Activated naive CD8-positive, alpha-beta T cell treated with anti-CD3 and anti-CD28 coated beads, Interleukin-2, amount 10 ng/mL, durations not matched to agents 7 days and 5 days (primary cell): ENCODE data around the gene MYO9A. TPM values are rescaled to one million over a fixed set of nuclear protein-coding genes. Genes with fewer than 3 reads are reported as not detected.

Experiments
- ATAC-seq: fragments of 150-1000 bp; cut with Tn5 transposase; one replicate; pipeline ENCODE4 v1.10.0; 2021; ENCODE audit warnings: low read depth, moderate library complexity
- POLR2A ChIA-PET: fragments of 350-600 bp; sonication (Branson Sonifier 250); formaldehyde crosslinking; loops from one replicate; lab custom pipeline; 2021; ENCODE audit warnings: antibody characterized with exemption; lab: Charles Lee
- DNase-seq: peaks from one replicate; pipeline ENCODE4 v3.0.0; 2021
- H3K27ac Mint-ChIP-seq: one replicate; pipeline ENCODE4 v1.8.0; 2022; ENCODE audit warnings: mild to moderate bottlenecking, mixed read lengths
- H3K27me3 Mint-ChIP-seq: one replicate; pipeline ENCODE4 v1.8.0; 2022; ENCODE audit warnings: mild to moderate bottlenecking, moderate library complexity, mixed read lengths
- H3K36me3 Mint-ChIP-seq: one replicate; pipeline ENCODE4 v1.8.0; 2021; ENCODE audit warnings: mild to moderate bottlenecking, mixed read lengths
- H3K4me1 Mint-ChIP-seq: one replicate; pipeline ENCODE4 v1.8.0; 2021; ENCODE audit warnings: mixed read lengths
- H3K4me3 Mint-ChIP-seq: one replicate; pipeline ENCODE4 v1.8.0; 2022; ENCODE audit warnings: mild to moderate bottlenecking, moderate library complexity, mixed read lengths
- H3K9me3 Mint-ChIP-seq: one replicate; pipeline ENCODE4 v1.8.0; 2021; ENCODE audit warnings: mixed read lengths
- total RNA-seq, 2 experiments: library from RNA; stranded (reverse); gene quantifications; one replicate each; pipeline ENCODE4 v1.2.3, GENCODE V29; 2021

MYO9A gene
- total RNA-seq, 2 experiments from 2014 or later, result 24.1 to 31.2 TPM

DNA sequence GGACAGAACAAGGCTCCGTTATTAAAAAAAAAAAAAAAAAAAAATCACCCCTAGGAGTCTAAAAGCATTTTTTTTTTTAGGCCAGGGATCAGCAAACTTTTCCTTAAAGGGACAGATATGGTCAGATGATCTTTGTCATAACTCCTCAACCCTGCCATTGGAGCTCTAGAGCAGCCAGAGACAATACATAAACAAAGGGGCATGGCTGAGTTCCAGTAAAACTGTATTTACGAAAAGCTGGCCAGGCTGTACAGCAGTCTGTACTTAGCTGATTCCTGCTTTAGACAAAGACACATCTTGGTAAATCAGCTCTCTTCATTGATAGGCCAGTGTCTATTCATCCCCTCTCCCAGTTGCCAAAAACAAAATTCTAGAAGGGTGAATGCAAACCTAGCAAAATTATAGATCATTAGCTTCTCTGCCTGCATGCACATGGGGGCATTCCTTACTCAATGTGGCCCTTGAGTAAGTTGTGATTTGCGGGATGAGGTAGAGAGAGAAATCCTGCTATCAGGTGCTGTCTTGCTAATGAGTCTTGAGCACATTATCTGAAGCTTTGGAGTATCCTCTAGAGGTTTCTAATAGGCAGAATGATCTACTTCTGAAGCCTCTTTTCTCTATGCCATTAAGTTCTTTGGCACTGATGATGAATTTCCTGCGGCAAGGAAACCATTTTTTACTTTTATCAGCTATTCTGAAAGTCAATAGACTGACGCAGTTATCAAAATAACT is 35.5 kb upstream of the MYO9A start:
- Mint-ChIP-seq H3K27ac (no peak overlapping the region), H3K4me3 (no peak overlapping the region), H3K9me3 (no peaks in the 10 kb centered on the region), H3K36me3 (no peaks in the 10 kb centered on the region), H3K27me3 (no peaks in the 10 kb centered on the region), H3K4me1 (peaks cover 4% of the 10 kb centered on the region)
- no peak for ATAC-seq
- POLR2A ChIA-PET, result interaction anchor here (0.7 kb wide), 1 partner anchor 10 kb away, joined by 3 read pairs; no protein-coding TSS in a partner anchor
- DNase-seq, result no peak

DNA sequence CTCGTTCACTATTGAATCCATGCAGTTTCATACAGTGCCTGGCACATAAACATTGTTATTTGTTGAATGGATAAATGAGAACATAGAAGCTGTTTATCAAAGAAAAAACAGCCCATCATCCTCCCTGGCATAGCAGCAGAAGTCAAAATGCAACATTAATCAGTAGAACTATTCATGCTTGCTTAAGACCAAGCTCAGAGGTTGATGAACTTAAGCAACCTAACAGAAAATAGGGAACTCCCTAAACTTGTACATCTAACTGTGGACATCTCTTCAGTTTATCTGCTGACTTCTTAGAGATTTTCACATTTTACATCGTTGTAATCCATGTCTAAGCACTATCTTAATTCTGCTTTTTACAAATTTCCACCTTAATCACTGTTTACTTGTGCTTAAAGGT is 29.5 kb upstream of the MYO9A start:
- no peaks in the 10 kb centered on the region for H3K36me3 Mint-ChIP-seq
- POLR2A ChIA-PET, result no interaction called here
- ATAC-seq, result no peak
- H3K9me3 Mint-ChIP-seq, result no peaks in the 10 kb centered on the region
- H3K27ac Mint-ChIP-seq, result no peak overlapping the region
- peaks cover 6% of the 10 kb centered on the region for H3K27me3 Mint-ChIP-seq
- DNase-seq, result no peak
- H3K4me1 Mint-ChIP-seq, result no peaks in the 10 kb centered on the region
- H3K4me3 Mint-ChIP-seq, result no peak overlapping the region

DNA sequence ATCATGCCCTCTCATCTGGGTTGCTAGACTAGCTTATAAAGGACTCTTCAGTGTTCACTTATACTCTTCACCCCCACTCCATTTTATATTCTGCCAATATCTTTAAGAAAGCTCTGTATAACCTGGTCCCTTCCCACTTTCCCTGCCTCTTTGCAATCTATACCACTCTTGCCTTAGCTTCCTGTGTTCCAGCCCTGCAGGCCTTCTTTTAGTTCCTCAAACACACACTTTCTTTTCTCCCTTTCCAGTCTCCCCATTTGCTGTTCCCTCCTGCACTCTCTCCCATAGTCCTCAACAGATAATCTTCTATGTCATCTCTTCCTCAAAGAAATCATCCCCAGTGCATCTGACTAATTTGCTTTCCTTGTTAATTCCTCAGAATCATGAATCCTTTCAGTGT is 29.0 kb upstream of the MYO9A start:
- POLR2A ChIA-PET, result no interaction called here
- Mint-ChIP-seq H3K4me1 (no peaks in the 10 kb centered on the region), H3K4me3 (no peak overlapping the region), H3K36me3 (no peaks in the 10 kb centered on the region), H3K27me3 (peaks cover 6% of the 10 kb centered on the region), H3K27ac (no peak overlapping the region), H3K9me3 (no peaks in the 10 kb centered on the region)
- DNase-seq (no peak), ATAC-seq (no peak)

DNA sequence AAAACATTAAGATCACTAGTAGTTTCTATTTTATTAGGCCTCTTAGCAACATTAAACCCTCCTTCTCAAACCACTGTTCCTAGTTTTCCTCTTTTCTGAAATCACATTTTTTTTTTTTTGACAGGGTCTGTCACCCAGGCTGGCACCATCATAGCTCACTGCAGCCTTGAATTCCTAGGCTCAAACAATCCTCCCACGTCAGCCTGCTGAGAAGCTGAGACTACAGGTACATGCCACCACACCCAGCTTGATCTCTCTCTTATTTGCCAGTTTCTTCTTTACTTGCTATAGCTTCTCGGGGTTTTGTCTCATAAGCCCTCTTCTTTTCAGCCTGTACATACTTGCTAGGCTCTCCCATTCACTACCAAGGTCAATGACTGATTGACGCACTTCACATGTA is 28.3 kb upstream of the MYO9A start:
- H3K9me3 Mint-ChIP-seq, result no peaks in the 10 kb centered on the region
- H3K36me3 Mint-ChIP-seq, result no peaks in the 10 kb centered on the region
- DNase-seq (no peak), ATAC-seq (no peak)
- H3K4me3 Mint-ChIP-seq, result no peak overlapping the region
- POLR2A ChIA-PET, result interaction anchor here (0.7 kb wide), 1 partner anchor 473 kb away, joined by 3 read pairs; no protein-coding TSS in a partner anchor
- no peak overlapping the region for H3K27ac Mint-ChIP-seq
- peaks cover 6% of the 10 kb centered on the region for H3K27me3 Mint-ChIP-seq
- peaks cover 5% of the 10 kb centered on the region for H3K4me1 Mint-ChIP-seq

DNA sequence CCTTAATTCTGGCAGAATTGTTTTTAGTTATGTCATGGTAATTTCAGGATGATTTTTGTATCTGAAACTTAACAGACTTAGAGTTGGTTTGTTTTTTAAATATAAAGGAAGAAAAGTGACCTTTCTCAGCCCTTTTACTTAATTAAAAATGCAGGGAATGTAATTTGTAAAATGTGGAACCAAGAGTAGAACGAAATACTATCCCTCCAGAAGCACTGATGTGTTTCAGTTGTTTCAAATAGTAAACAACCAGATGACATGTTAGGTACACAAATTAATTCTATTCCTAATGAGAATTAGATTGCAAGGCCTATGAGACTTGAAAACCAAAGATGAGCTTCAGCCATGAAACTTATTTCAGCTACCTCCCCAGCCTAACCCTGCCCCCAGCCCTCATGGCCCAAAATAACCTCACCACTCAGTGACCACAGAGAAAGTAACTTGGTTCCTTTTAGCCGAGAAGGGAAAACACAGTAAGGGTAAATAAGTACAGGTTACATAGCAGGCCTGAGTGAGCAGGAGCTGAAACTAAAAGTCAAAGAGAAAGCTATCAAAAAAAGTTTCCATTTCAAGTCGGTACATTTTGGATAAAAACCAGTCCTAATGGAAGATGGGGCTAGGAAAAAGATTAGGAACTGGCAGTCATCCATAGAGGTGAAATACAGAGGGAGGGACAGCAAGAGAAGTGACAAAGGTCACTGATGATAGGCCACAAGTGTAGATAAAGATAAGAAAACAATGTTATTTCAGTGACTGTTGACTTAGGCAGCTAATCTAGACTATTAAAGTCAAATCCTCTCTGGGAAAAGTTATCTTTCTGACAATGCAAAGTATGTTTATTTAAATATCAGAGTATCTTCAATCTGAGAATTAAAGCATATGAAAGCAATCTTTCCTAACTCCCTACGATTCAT is 23.5 kb upstream of the MYO9A start:
- H3K4me3 Mint-ChIP-seq, result peak overlapping the region; percentile 46
- peaks cover 2% of the 10 kb centered on the region for H3K27me3 Mint-ChIP-seq
- peaks cover 7% of the 10 kb centered on the region for H3K4me1 Mint-ChIP-seq
- no peaks in the 10 kb centered on the region for H3K9me3 Mint-ChIP-seq
- peak; percentile 63 for ATAC-seq
- peak overlapping the region; percentile 80 for H3K27ac Mint-ChIP-seq
- DNase-seq, result no peak
- H3K36me3 Mint-ChIP-seq, result no peaks in the 10 kb centered on the region
- POLR2A ChIA-PET, result interaction anchor here (1.1 kb wide), 1 partner anchor 25 kb away, joined by 3 read pairs; no protein-coding TSS in a partner anchor

DNA sequence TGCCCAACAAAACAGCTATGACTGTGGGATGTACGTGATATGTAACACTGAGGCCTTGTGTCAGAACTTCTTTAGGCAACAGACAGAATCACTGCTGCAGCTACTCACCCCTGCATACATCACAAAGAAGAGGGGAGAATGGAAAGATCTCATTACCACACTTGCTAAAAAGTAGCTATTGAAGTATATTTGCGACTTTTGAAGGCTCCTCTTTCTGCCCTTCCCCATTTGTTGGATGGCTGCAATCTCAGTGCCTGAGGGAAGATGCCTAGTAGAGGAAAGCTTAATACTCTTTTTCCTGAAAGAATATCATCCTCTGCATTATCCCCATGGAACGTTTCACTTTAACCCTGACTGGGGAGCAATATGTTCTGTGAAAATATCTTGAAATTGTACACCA is 22.1 kb upstream of the MYO9A start:
- no peaks in the 10 kb centered on the region for H3K36me3 Mint-ChIP-seq
- H3K27me3 Mint-ChIP-seq, result peaks cover 2% of the 10 kb centered on the region
- no peak for ATAC-seq
- POLR2A ChIA-PET, result no interaction called here
- no peak overlapping the region for H3K27ac Mint-ChIP-seq
- H3K4me1 Mint-ChIP-seq, result peaks cover 7% of the 10 kb centered on the region
- H3K9me3 Mint-ChIP-seq, result no peaks in the 10 kb centered on the region
- no peak for DNase-seq
- no peak overlapping the region for H3K4me3 Mint-ChIP-seq

DNA sequence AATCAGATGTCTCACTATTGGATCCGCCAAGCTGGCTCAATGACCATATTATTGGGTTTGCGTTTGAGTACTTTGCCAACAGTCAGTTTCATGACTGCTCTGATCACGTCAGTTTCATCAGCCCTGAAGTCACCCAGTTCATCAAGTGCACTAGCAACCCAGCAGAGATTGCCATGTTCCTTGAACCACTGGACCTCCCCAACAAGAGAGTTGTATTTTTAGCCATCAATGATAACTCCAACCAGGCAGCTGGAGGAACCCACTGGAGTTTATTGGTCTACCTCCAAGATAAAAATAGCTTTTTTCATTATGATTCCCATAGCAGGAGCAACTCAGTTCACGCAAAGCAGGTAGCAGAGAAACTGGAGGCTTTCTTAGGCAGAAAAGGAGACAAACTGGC is 21.7 kb upstream of the MYO9A start:
- no peak for DNase-seq
- ATAC-seq, result no peak
- POLR2A ChIA-PET, result no interaction called here
- no peak overlapping the region for H3K27ac Mint-ChIP-seq
- H3K4me3 Mint-ChIP-seq, result no peak overlapping the region
- H3K36me3 Mint-ChIP-seq, result no peaks in the 10 kb centered on the region
- no peaks in the 10 kb centered on the region for H3K9me3 Mint-ChIP-seq
- H3K27me3 Mint-ChIP-seq, result peaks cover 2% of the 10 kb centered on the region
- H3K4me1 Mint-ChIP-seq, result peaks cover 7% of the 10 kb centered on the region

DNA sequence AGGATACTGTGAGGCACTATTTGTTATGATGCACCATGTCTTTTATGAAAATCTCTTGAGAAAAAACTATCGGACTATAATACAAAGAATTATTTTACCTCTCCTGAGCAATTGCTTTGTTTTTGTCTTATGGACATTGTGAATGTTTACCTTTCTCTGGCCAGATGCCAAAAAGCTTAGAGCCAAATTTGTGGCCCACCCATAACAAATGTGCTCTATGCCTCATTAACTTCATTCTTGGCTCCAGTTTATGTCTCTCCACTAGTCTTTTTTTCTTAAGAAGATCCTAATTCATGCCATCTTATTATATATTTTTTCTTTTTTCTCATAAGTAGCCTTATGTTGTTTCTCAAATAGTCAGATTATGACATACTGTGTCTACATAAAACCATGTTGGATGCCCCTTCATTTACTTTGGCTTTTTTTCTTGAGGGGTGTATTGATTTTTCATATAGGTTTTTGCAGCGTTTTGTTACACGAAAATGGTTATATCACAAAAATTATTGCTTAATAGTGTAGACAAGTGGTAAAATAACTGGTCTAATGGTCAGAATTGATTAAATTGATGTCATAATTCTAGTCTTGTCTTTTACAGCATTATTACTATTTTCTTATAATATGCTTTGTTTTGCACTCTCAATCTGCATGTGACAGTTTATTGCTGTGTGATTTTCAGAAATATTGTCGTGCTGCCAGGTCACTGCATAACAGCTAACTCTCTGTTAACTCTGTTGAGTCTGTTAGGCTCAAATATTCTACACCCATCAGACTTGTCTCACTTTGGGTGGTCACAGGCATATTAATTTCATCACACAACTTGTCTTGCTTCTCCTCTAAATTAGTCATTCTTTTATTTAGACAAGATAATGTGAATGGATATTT is 18.5 kb upstream of the MYO9A start:
- H3K9me3 Mint-ChIP-seq, result no peaks in the 10 kb centered on the region
- H3K27me3 Mint-ChIP-seq, result no peaks in the 10 kb centered on the region
- no peak overlapping the region for H3K27ac Mint-ChIP-seq
- DNase-seq (no peak), ATAC-seq (no peak)
- POLR2A ChIA-PET, result no interaction called here
- no peak overlapping the region for H3K4me3 Mint-ChIP-seq
- H3K4me1 Mint-ChIP-seq, result peaks cover 4% of the 10 kb centered on the region
- H3K36me3 Mint-ChIP-seq, result no peaks in the 10 kb centered on the region

DNA sequence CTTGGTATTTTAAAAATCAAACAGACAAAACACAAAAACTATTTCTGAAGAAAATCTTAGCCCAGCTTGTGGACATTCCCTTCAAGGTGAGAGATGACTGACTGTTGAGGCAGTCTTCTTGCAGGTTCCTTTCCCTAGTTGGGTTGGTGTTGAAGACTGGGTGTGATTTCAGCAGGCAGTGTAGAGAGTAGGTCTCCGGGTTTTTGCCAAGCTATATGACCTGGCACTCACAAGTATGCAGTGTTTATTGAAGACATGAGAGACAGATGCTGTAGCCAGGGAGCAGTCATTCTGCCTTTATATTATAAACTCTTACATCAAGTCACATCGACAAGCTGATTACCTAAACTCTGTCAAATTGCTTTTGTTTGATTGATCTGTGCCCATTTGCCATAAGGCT is 17.8 kb upstream of the MYO9A start:
- no peak for ATAC-seq
- H3K27me3 Mint-ChIP-seq, result no peaks in the 10 kb centered on the region
- no peak overlapping the region for H3K4me3 Mint-ChIP-seq
- H3K9me3 Mint-ChIP-seq, result no peaks in the 10 kb centered on the region
- no peaks in the 10 kb centered on the region for H3K4me1 Mint-ChIP-seq
- no peaks in the 10 kb centered on the region for H3K36me3 Mint-ChIP-seq
- no peak overlapping the region for H3K27ac Mint-ChIP-seq
- POLR2A ChIA-PET, result no interaction called here
- DNase-seq, result no peak

DNA sequence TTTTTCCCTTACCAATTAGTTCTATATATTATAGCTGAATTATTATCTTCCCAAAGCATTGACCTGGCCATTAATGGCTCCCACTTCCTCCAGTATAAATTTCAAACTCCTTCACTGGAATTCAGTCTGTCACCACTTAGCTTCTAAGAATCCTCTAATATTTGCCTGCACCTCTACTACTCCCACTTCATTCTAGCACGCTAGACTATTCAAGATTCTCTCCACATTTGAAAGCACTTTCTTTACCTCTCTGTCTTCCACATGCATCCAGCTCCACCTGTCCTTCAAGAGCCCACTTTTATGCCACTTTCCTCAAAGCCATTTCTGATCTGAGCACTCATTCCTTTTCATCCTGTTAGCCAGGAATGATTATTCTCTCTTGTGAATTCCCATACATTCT is 15.3 kb upstream of the MYO9A start:
- Mint-ChIP-seq H3K27ac (no peak overlapping the region), H3K27me3 (peaks cover 2% of the 10 kb centered on the region), H3K4me3 (no peak overlapping the region), H3K4me1 (no peaks in the 10 kb centered on the region), H3K9me3 (no peaks in the 10 kb centered on the region), H3K36me3 (no peaks in the 10 kb centered on the region)
- POLR2A ChIA-PET, result no interaction called here
- ATAC-seq, result no peak
- DNase-seq, result no peak

DNA sequence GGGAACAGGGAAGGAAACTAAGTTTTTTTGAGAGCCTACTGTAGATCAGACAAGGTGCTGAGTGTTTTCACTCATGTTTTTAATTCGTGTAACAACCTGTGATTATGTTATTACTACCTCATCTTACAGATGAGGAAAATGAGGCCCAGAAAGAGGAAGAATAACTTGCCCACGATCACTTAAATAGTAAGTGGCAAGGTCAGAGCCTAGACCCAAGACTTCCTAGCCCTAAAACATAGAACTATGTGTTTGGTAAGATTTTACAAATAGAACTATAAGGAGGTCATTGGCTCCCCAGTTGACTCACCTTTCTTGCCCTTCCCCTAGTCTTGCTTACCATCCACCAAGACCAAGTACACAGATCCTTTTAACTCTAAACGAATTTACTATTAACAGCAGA is 14.0 kb upstream of the MYO9A start:
- no peak for ATAC-seq
- Mint-ChIP-seq H3K27ac (no peak overlapping the region), H3K9me3 (no peaks in the 10 kb centered on the region), H3K4me1 (no peaks in the 10 kb centered on the region), H3K36me3 (no peaks in the 10 kb centered on the region), H3K4me3 (no peak overlapping the region), H3K27me3 (peaks cover 2% of the 10 kb centered on the region)
- POLR2A ChIA-PET, result no interaction called here
- DNase-seq, result no peak

DNA sequence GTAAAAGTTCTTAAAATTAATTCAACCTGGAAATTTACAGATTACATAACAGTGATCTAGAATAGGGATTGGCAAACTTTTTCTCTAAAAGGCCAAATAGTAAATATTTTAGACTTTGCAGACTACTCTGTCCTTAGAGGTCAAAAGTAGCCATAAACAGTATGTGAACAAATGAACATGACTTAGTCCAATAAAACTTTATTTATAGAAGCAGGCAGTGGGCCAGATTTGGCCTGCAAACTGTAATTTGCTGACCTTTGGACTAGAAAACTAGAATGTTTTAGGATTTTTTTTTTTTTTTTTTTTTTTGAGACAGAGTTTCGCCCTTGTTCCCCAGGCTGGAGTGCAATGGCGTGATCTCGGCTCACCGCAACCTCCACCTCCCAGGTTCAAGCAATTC is 12.3 kb upstream of the MYO9A start:
- ATAC-seq, result no peak
- no peak overlapping the region for H3K4me3 Mint-ChIP-seq
- H3K27ac Mint-ChIP-seq, result no peak overlapping the region
- H3K4me1 Mint-ChIP-seq, result no peaks in the 10 kb centered on the region
- POLR2A ChIA-PET, result no interaction called here
- DNase-seq, result no peak
- peaks cover 2% of the 10 kb centered on the region for H3K27me3 Mint-ChIP-seq
- H3K9me3 Mint-ChIP-seq, result no peaks in the 10 kb centered on the region
- H3K36me3 Mint-ChIP-seq, result no peaks in the 10 kb centered on the region

DNA sequence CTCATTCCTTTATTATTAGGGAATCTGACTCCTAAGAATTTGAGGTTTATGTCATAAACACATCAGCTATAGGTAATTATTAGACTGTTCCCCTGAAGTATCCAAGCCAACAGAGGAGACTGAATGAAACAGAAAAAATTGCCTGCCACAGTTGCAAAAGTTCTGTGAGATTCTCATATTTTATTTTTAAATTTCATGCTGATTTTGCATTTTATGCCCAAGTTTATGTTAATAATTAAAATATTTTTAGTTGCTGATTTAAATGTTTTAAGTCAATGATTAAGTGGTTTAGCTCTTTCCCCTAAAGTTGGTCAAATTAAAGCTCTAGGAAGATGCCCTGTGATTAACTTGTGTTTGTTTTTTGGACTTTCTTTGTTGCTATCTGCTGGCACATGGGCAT is 10.4 kb upstream of the MYO9A start:
- H3K9me3 Mint-ChIP-seq, result no peaks in the 10 kb centered on the region
- no peak overlapping the region for H3K4me3 Mint-ChIP-seq
- H3K27ac Mint-ChIP-seq, result no peak overlapping the region
- POLR2A ChIA-PET, result no interaction called here
- DNase-seq (no peak), ATAC-seq (no peak)
- H3K27me3 Mint-ChIP-seq, result peaks cover 2% of the 10 kb centered on the region
- H3K36me3 Mint-ChIP-seq, result no peaks in the 10 kb centered on the region
- peaks cover 2% of the 10 kb centered on the region for H3K4me1 Mint-ChIP-seq
